Peyer's patch (tissue), 4 donors: ENCODE measurements around the gene C20orf202. TPM values are rescaled to one million over a fixed set of nuclear protein-coding genes. Genes with fewer than 3 reads are reported as not detected.
"Not testable (repeated sequence)": the region's sequence is repeated elsewhere in the genome, so short reads cannot be mapped to it uniquely, and the experiment has no call there.

Source experiments
- DNase-seq, 3 donors: peaks; one replicate each; pipeline ENCODE4 v3.0.0-alpha.2; 2017 to 2019
- H3K27ac ChIP-seq, 4 donors: fragments of 200-600 bp; sonication (generic); one replicate each; pipeline ENCODE4 v1.5.1; 2016 to 2019
- H3K27me3 ChIP-seq, 2 donors: fragments of 200-600 bp; sonication (generic); one replicate each; pipeline ENCODE4 v1.5.1; 2019
- H3K36me3 ChIP-seq, 3 donors: fragments of 200-600 bp; sonication (generic); one replicate each; pipeline ENCODE4 v1.5.1; 2016 to 2019
- H3K4me1 ChIP-seq, 4 donors: fragments of 200-600 bp; sonication (generic); one replicate each; pipeline ENCODE4 v1.5.1; 2016 to 2019
- H3K4me3 ChIP-seq, 4 donors: fragments of 200-600 bp; sonication (generic); 1 replicate in 3 of 4; 2 replicates in 1 of 4; pipeline ENCODE4 v1.5.1; 2016 to 2019; ENCODE audit warnings: mild to moderate bottlenecking in 1 of 4
- H3K9me3 ChIP-seq, 4 donors: fragments of 200-600 bp; sonication (generic); one replicate each; pipeline ENCODE4 v1.5.1; 2016 to 2019; ENCODE audit warnings: mild to moderate bottlenecking in 1 of 4
- POLR2A ChIP-seq, 2 donors: fragments of 450-650 bp; IDR thresholded peaks; one replicate each; pipeline ENCODE4 v1.5.1; 2017; ENCODE audit warnings: antibody characterized with exemption in 2 of 2, mild to moderate bottlenecking in 2 of 2, moderate library complexity in 2 of 2
- total RNA-seq, 4 donors: library from RNA; depleted of rRNA; stranded (reverse); fragments of >200 nt; gene quantifications; one replicate each; pipeline ENCODE4 v1.1.0, GENCODE V29; 2016
- TF ChIP-seq, protein P1 (sequence below), 6 experiments: fragments of 450-650 bp in 4 of 6; fragments of 200-600 bp in 2 of 6; sonication (generic) in 1 of 6; IDR thresholded peaks; one replicate each; pipeline ENCODE4 v1.5.1; 2017 to 2019; ENCODE audit warnings: antibody characterized with exemption in 6 of 6, mild to moderate bottlenecking in 3 of 6, moderate library complexity in 1 of 6

C20orf202 gene
- total RNA-seq, 4 donors from 2014 or later = 1.7 to 2.3 TPM; not detected in 2

DNA sequence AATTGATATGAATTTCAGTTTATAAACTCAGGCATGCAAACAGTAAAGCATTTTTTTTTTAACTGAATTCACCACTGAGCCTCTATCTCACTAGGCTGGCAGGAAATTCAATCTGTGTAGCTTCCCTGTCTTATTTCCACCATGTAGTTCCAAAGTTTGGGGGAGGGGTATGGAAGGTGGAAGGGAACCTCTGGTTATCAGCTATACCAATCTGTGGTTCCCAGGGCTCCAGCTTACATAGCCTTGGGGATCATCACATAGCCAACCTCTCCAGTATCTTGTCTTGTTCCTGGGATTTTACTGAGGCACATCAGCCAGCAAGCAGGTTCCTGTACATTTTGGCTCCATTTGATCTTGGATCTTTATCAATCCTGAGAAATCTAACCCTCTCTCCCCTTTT is 38.2 kb downstream of the C20orf202 start:
- Histone ChIP-seq H3K36me3 (no peaks in the 10 kb centered on the region), H3K27me3 (no peaks in the 10 kb centered on the region), H3K9me3 (no peaks in the 10 kb centered on the region), H3K4me3 (no peak overlapping the region), H3K27ac (no peak overlapping the region), H3K4me1 (no peaks in the 10 kb centered on the region)
- TF ChIP-seq POLR2A (IDR thresholded peaks at IDR 0.05) = no peak
- TF ChIP-seq, protein P1, sequence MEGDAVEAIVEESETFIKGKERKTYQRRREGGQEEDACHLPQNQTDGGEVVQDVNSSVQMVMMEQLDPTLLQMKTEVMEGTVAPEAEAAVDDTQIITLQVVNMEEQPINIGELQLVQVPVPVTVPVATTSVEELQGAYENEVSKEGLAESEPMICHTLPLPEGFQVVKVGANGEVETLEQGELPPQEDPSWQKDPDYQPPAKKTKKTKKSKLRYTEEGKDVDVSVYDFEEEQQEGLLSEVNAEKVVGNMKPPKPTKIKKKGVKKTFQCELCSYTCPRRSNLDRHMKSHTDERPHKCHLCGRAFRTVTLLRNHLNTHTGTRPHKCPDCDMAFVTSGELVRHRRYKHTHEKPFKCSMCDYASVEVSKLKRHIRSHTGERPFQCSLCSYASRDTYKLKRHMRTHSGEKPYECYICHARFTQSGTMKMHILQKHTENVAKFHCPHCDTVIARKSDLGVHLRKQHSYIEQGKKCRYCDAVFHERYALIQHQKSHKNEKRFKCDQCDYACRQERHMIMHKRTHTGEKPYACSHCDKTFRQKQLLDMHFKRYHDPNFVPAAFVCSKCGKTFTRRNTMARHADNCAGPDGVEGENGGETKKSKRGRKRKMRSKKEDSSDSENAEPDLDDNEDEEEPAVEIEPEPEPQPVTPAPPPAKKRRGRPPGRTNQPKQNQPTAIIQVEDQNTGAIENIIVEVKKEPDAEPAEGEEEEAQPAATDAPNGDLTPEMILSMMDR (IDR thresholded peaks at IDR 0.05) = no peak
- DNase-seq = no peak

DNA sequence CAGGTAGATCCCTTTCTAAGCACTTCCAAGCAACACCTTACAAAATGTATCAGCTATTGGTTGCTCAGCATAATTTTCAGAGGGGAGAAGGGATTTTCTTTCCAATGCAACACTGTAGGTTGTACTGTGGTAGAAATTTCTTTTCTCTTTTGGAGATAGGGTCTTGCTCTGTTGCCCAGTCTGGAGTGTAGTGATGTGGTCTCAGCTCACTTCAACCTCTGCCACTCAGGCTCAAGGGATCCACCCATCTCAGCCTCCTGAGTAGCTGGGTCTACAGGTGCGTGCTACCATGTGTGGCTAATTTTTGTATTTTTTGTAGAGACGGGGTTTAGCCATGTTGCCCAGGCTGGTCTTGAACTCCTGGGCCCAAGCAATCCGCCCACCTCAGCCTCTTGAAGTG is 38.8 kb downstream of the C20orf202 start:
- H3K27ac ChIP-seq = no peak overlapping the region
- H3K36me3 ChIP-seq = no peaks in the 10 kb centered on the region
- no peaks in the 10 kb centered on the region for H3K27me3 ChIP-seq
- H3K4me1 ChIP-seq = no peaks in the 10 kb centered on the region
- H3K4me3 ChIP-seq = no peak overlapping the region
- no peaks in the 10 kb centered on the region for H3K9me3 ChIP-seq
- no peak for DNase-seq
- TF ChIP-seq POLR2A (IDR thresholded peaks at IDR 0.05) = no peak

DNA sequence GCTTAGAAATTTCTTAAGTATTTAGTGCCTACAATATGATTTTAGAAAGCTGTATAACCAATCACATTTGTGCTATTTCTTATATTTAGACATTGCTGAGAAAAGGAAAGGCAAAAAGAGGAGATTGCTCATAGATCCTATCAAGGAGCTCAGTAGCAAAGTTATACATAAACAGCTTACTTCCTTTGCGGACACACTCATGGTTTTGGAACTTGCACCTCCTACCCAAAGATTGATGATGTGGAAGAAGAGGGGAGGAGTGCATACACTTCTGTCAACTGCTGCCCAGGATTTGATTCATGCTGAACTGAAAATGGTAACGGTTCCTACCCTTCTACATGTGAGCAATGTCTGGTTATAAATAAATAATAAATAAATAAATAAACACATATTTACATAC is 39.3 kb downstream of the C20orf202 start:
- Histone ChIP-seq H3K27ac (no peak overlapping the region), H3K4me3 (no peak overlapping the region), H3K9me3 (no peaks in the 10 kb centered on the region), H3K36me3 (no peaks in the 10 kb centered on the region), H3K4me1 (no peaks in the 10 kb centered on the region), H3K27me3 (no peaks in the 10 kb centered on the region)
- TF ChIP-seq, protein P1 (IDR thresholded peaks at IDR 0.05) = no peak
- TF ChIP-seq POLR2A (IDR thresholded peaks at IDR 0.05) = no peak
- no peak for DNase-seq

DNA sequence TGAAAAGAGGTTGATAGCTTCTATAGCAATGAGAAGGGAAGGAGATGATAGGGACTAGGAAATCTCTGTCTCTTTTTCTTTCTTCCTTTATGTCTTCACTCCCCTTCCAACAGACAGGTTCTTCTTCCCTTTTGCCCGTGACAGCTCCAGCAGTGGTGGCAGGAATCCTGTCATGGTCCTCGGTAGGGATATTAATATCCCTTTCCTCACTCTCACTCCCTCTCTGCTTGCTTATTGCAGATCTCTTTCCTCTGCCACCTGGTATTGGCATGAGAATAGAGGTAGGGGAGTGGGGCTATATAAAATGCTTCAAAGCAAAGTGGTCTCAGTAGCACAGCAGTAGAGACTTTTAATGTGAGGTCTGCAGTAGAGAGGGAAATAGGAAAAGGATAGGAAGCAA is 42.3 kb downstream of the C20orf202 start:
- Histone ChIP-seq H3K27me3 (no peaks in the 10 kb centered on the region), H3K4me1 (no peaks in the 10 kb centered on the region), H3K4me3 (no peak overlapping the region), H3K36me3 (no peaks in the 10 kb centered on the region), H3K9me3 (no peaks in the 10 kb centered on the region), H3K27ac (no peak overlapping the region)
- no peak for DNase-seq
- TF ChIP-seq, protein P1 (IDR thresholded peaks at IDR 0.05) = no peak
- TF ChIP-seq POLR2A (IDR thresholded peaks at IDR 0.05) = no peak

DNA sequence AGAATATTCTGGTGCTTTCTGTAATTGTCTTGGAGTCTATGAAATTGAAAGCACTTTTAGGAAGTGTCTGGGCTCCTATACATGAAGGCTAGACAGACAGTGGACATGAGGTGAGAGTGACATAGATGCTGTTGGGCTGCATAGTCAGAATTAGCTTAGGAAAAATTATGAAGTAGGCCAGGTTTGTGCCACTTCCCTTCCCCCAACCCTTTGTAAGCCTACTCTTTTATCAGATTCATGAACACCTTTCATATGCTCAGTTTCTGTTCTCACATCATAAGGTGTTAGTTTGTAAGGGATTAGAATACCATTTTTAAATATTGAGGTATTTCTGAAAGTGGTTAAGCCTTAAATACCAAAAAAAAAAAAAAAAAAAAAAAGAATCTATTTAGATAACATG is 44.4 kb downstream of the C20orf202 start:
- Histone ChIP-seq H3K4me3 (no peak overlapping the region), H3K27me3 (no peaks in the 10 kb centered on the region), H3K9me3 (no peaks in the 10 kb centered on the region), H3K36me3 (no peaks in the 10 kb centered on the region), H3K4me1 (no peaks in the 10 kb centered on the region), H3K27ac (no peak overlapping the region)
- no peak for DNase-seq
- TF ChIP-seq POLR2A (IDR thresholded peaks at IDR 0.05) = no peak
- TF ChIP-seq, protein P1 (IDR thresholded peaks at IDR 0.05) = no peak

DNA sequence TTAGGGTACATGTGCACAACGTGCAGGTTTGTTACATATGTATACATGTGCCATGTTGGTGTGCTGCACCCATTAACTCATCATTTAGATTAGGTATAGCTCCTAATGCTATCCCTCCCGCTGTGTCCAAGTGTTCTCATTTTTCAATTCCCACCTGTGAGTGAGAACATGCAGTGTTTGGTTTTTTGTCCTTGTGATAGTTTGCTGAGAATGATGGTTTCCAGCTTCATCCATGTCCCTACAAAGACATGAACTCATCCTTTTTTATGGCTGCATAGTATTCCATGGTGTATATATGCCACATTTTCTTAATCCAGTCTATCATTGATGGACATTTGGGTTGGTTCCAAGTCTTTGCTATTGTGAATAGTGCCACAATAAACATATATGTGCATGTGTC is 47.0 kb downstream of the C20orf202 start:
- H3K9me3 ChIP-seq, H3K36me3 ChIP-seq, DNase-seq, H3K27me3 ChIP-seq, H3K4me3 ChIP-seq, H3K27ac ChIP-seq, H3K4me1 ChIP-seq: not testable (repeated sequence)

DNA sequence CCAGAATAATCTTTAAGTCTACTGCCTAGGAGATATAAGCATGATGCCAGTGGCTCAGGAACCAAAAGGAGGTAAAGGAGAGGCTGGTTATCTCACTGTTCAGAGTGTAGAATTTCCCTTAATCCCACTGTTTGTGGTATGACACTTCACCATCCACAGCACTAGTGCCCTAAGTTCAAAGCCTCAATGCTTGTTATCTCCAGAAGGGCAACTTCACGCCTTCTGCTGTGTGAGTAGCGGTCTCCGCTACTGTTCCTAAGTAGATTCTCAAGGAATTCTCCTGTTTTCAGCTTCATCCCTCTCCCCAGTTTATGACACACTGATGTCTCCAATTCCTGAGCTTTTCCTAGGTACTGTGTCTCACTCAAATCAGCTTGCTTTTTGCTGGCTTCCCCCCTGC is 49.2 kb downstream of the C20orf202 start:
- DNase-seq = no peak
- H3K9me3 ChIP-seq = no peaks in the 10 kb centered on the region
- H3K27me3 ChIP-seq = no peaks in the 10 kb centered on the region
- H3K4me3 ChIP-seq = no peak overlapping the region
- no peak for TF ChIP-seq POLR2A (IDR thresholded peaks at IDR 0.05)
- TF ChIP-seq, protein P1 (IDR thresholded peaks at IDR 0.05) = no peak
- H3K36me3 ChIP-seq = no peaks in the 10 kb centered on the region
- H3K4me1 ChIP-seq = no peaks in the 10 kb centered on the region
- no peak overlapping the region for H3K27ac ChIP-seq
